SK-N-SH (cell line): ENCODE results near the gene QSOX2. TPM values are rescaled to one million over a fixed set of nuclear protein-coding genes. Genes with fewer than 3 reads are reported as not detected.

Experiments used
- CTCF ChIA-PET: fragments of 300-600, 350-600 bp; formaldehyde crosslinking; extraction: SDS; loops from one replicate; lab custom pipeline; 2021; lab: Yijun Ruan, JAX
- POLR2A ChIA-PET: fragments of 350-600 bp; sonication (Branson Sonifier 250); formaldehyde crosslinking; extraction: SDS; loops from one replicate; lab custom pipeline; 2020; ENCODE audit warnings: antibody characterized with exemption, inconsistent platforms; lab: Yijun Ruan, JAX
- DNase-seq: peaks from one replicate; pipeline ENCODE4 v3.0.0; 2012
- H2AFZ ChIP-seq: fragments of 200-600 bp; sonication (generic); 2 replicates; pipeline ENCODE4 v1.8.1; 2016; ENCODE audit warnings: antibody characterized with exemption, mild to moderate bottlenecking, low read depth
- H3F3A ChIP-seq: fragments of 200-600 bp; sonication (generic); replicated peaks from 2 replicates; pipeline ENCODE3; 2016; ENCODE audit warnings: antibody characterized with exemption, mild to moderate bottlenecking; ENCODE audit not compliant: insufficient read depth
- H3K27ac ChIP-seq, 2 experiments: fragments of 200-500 bp in 1 of 2; fragments of 200-600 bp in 1 of 2; sonication (Bioruptor generic) in 1 of 2; sonication (generic), shearing (Covaris generic) in 1 of 2; 2 replicates each; pipeline versions ENCODE4 v1.5.1 to v1.6.1; 2014 to 2016; ENCODE audit warnings: low read depth in 2 of 2, inconsistent platforms in 1 of 2, low read length in 1 of 2, mild to moderate bottlenecking in 1 of 2, mixed read lengths in 1 of 2
- H3K27me3 ChIP-seq: fragments of 200-600 bp; sonication (generic), shearing (Covaris generic); 2 replicates; pipeline ENCODE4 v1.6.1; 2016; ENCODE audit warnings: mixed run types; ENCODE audit not compliant: insufficient read depth
- H3K36me3 ChIP-seq, 2 experiments: fragments of 200-500 bp in 1 of 2; fragments of 200-600 bp in 1 of 2; sonication (Bioruptor generic) in 1 of 2; sonication (generic) in 1 of 2; replicated peaks in 1 of 2; 2 replicates each; pipeline versions ENCODE3 to v1.5.1; 2014 to 2016; ENCODE audit warnings: low read length in 1 of 2, mild to moderate bottlenecking in 1 of 2; ENCODE audit not compliant: insufficient read depth in 2 of 2, control insufficient read depth in 1 of 2
- H3K4me1 ChIP-seq, 2 experiments: fragments of 200-500 bp in 1 of 2; fragments of 200-600 bp in 1 of 2; sonication (Bioruptor generic) in 1 of 2; sonication (generic), shearing (Covaris generic) in 1 of 2; 2 replicates each; pipeline versions ENCODE4 v1.5.1 to v1.6.1; 2014 to 2016; ENCODE audit warnings: low read depth in 1 of 2, low read length in 1 of 2, mixed run types in 1 of 2; ENCODE audit not compliant: insufficient read depth in 2 of 2, control insufficient read depth in 1 of 2
- H3K4me2 ChIP-seq: fragments of 200-600 bp; sonication (generic), shearing (Covaris generic); 2 replicates; pipeline ENCODE4 v1.6.1; 2017; ENCODE audit warnings: mixed run types
- H3K4me3 ChIP-seq, 2 experiments: fragments of 200-500 bp in 1 of 2; fragments of 200-600 bp in 1 of 2; sonication (Bioruptor generic) in 1 of 2; sonication (generic), shearing (Covaris generic) in 1 of 2; 2 replicates each; pipeline versions ENCODE4 v1.5.1 to v1.8.1; 2014 to 2016; ENCODE audit warnings: low read depth in 2 of 2, inconsistent platforms in 1 of 2, low read length in 1 of 2, mild to moderate bottlenecking in 1 of 2, mixed read lengths in 1 of 2, moderate library complexity in 1 of 2
- H3K79me2 ChIP-seq: fragments of 200-600 bp; sonication (generic); 2 replicates; pipeline ENCODE4 v1.8.1; 2017; ENCODE audit warnings: mild to moderate bottlenecking; ENCODE audit not compliant: insufficient read depth
- H3K9ac ChIP-seq: fragments of 200-600 bp; sonication (generic); 2 replicates; pipeline ENCODE4 v1.6.1; 2017; ENCODE audit warnings: mixed run types
- H3K9me2 ChIP-seq: fragments of 200-600 bp; sonication (generic); 2 replicates; pipeline ENCODE4 v1.6.1; 2017; ENCODE audit warnings: mixed run types
- H3K9me3 ChIP-seq: fragments of 200-600 bp; sonication (generic); 2 replicates; pipeline ENCODE4 v1.6.1; 2017; ENCODE audit warnings: mixed run types, mild to moderate bottlenecking, moderate library complexity
- H4K20me1 ChIP-seq: fragments of 200-600 bp; sonication (generic); 2 replicates; pipeline ENCODE4 v1.6.1; 2017; ENCODE audit warnings: mild to moderate bottlenecking, mixed run types; ENCODE audit not compliant: insufficient read depth
- CHD2 ChIP-seq: fragments of 150-350 bp; IDR thresholded peaks from 2 replicates; pipeline ENCODE4 v1.6.1; 2018; ENCODE audit warnings: low read length; ENCODE audit not compliant: partially characterized antibody
- ELF1 ChIP-seq: IDR thresholded peaks from 2 replicates; pipeline ENCODE4 v1.4.0; 2012
- EP300 ChIP-seq, 2 experiments: IDR thresholded peaks; 2 replicates each; pipeline versions ENCODE4 v1.4.0 to v1.6.1; 2012; ENCODE audit warnings: borderline replicate concordance in 1 of 2, low read depth in 1 of 2, low read length in 1 of 2
- FOSL2 ChIP-seq: IDR thresholded peaks from 2 replicates; pipeline ENCODE4 v1.4.0; 2012; ENCODE audit warnings: low read depth, mild to moderate bottlenecking, moderate library complexity, borderline replicate concordance
- FOXJ3 ChIP-seq: sonication (generic); formaldehyde crosslinking; IDR thresholded peaks from 2 replicates; pipeline ENCODE4 v1.5.1; 2020; ENCODE audit warnings: mild to moderate bottlenecking, missing genetic modification reagents
- GABPA ChIP-seq: IDR thresholded peaks from 2 replicates; pipeline ENCODE4 v1.4.0; 2012; ENCODE audit warnings: low read depth, mild to moderate bottlenecking
- JUND ChIP-seq: IDR thresholded peaks from 2 replicates; pipeline ENCODE4 v1.4.0; 2012
- MEF2A ChIP-seq: IDR thresholded peaks from 2 replicates; pipeline ENCODE4 v1.4.0; 2012; ENCODE audit warnings: low read depth, borderline replicate concordance
- MXI1 ChIP-seq: IDR thresholded peaks from 2 replicates; pipeline ENCODE4 v1.6.1; 2012; ENCODE audit warnings: mild to moderate bottlenecking, low read depth, low read length, improper control_type of control experiment
- POLR2AphosphoS5 ChIP-seq: IDR thresholded peaks from 2 replicates; pipeline ENCODE4 v1.6.1; 2012; ENCODE audit warnings: low read depth, low read length
- RCOR1 ChIP-seq: fragments of 150-350 bp; IDR thresholded peaks from 2 replicates; pipeline ENCODE4 v1.6.1; 2017; ENCODE audit warnings: antibody characterized with exemption, low read length
- RFX5 ChIP-seq: IDR thresholded peaks from 2 replicates; pipeline ENCODE4 v1.6.1; 2012; ENCODE audit warnings: mild to moderate bottlenecking, improper control_type of control experiment, low read length
- SMC3 ChIP-seq: IDR thresholded peaks from 2 replicates; pipeline ENCODE4 v1.6.1; 2012; ENCODE audit warnings: low read depth, low read length, improper control_type of control experiment
- TAF1 ChIP-seq: IDR thresholded peaks from 2 replicates; pipeline ENCODE4 v1.6.1; 2012; ENCODE audit warnings: low read depth, mild to moderate bottlenecking, low read length, moderate library complexity, borderline replicate concordance
- TCF12 ChIP-seq: IDR thresholded peaks from 2 replicates; pipeline ENCODE4 v1.4.0; 2012
- YY1 ChIP-seq: IDR thresholded peaks from 2 replicates; pipeline ENCODE4 v1.4.0; 2012; ENCODE audit warnings: low read depth, mild to moderate bottlenecking
- WGBS: methylation state at CpG from one replicate; pipeline ENCODE4 v1.1.6; 2017; ENCODE audit warnings: low lambda C conversion rate; 5-methylcytosine and 5-hydroxymethylcytosine counted together
- polyA plus RNA-seq, 3 experiments: library from polyadenylated mRNA; depleted of rRNA; stranded (reverse); fragments of >200 nt; gene quantifications; 2 replicates each; pipeline ENCODE4 v1.2.3, GENCODE V29; 2012
- TF ChIP-seq, protein P1 (sequence below): IDR thresholded peaks from 2 replicates; pipeline ENCODE4 v1.6.1; 2012; ENCODE audit warnings: mild to moderate bottlenecking, low read depth, low read length, moderate library complexity
- TF ChIP-seq, protein P2 (sequence below): IDR thresholded peaks from 2 replicates; pipeline ENCODE4; 2012
- TF ChIP-seq, protein P3 (sequence below): IDR thresholded peaks from 2 replicates; pipeline ENCODE4 v1.4.0; 2012; ENCODE audit warnings: low read depth, borderline replicate concordance
- TF ChIP-seq, protein P4 (sequence below): IDR thresholded peaks from 2 replicates; pipeline ENCODE4 v1.4.0; 2012; ENCODE audit warnings: low read depth, borderline replicate concordance

QSOX2 gene
- polyA plus RNA-seq, 1 of the 3 experiments (the other 2 are of a cell fraction): 26.6 TPM

DNA sequence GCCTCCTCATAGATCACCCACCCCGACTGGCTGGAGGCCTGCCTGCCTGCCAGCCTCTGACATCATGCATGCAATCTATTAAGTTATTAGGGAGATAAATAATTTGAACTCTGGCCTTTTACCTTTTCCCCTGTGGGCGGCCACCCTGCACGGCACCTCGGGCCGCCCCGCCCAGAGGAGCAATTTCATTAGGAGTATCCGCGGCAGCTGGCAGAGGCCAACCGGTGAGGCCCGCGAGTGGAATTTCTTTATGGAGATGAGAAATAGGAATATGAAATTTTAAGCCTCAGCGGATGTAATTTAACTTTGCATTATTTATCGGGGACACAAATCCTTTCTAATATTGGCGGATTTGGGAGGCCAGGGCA lies 63.2 kb downstream of the QSOX2 start:
- Histone ChIP-seq H3K9me3 (no peaks in the 10 kb centered on the region), H3K9me2 (no peaks in the 10 kb centered on the region), H3K27me3 (peaks cover 93% of the 10 kb centered on the region), H3K27ac (no peak overlapping the region), H3F3A (no peaks in the 10 kb centered on the region), H2AFZ (no peak overlapping the region), H3K4me1 (peaks cover 0 to 6% of the 10 kb centered on the region in 2 experiments; a peak in 1 of 4 replicates), H3K79me2 (no peaks in the 10 kb centered on the region), H3K9ac (no peak overlapping the region), H4K20me1 (no peaks in the 10 kb centered on the region), H3K4me2 (no peak overlapping the region), H3K4me3 (no peak overlapping the region), H3K36me3 (no peaks in the 10 kb centered on the region)
- 14% methylated on average over 14 of the region's 14 CpGs for WGBS
- TF ChIP-seq YY1: no peak
- no peak for TF ChIP-seq RFX5
- TF ChIP-seq, protein P1, sequence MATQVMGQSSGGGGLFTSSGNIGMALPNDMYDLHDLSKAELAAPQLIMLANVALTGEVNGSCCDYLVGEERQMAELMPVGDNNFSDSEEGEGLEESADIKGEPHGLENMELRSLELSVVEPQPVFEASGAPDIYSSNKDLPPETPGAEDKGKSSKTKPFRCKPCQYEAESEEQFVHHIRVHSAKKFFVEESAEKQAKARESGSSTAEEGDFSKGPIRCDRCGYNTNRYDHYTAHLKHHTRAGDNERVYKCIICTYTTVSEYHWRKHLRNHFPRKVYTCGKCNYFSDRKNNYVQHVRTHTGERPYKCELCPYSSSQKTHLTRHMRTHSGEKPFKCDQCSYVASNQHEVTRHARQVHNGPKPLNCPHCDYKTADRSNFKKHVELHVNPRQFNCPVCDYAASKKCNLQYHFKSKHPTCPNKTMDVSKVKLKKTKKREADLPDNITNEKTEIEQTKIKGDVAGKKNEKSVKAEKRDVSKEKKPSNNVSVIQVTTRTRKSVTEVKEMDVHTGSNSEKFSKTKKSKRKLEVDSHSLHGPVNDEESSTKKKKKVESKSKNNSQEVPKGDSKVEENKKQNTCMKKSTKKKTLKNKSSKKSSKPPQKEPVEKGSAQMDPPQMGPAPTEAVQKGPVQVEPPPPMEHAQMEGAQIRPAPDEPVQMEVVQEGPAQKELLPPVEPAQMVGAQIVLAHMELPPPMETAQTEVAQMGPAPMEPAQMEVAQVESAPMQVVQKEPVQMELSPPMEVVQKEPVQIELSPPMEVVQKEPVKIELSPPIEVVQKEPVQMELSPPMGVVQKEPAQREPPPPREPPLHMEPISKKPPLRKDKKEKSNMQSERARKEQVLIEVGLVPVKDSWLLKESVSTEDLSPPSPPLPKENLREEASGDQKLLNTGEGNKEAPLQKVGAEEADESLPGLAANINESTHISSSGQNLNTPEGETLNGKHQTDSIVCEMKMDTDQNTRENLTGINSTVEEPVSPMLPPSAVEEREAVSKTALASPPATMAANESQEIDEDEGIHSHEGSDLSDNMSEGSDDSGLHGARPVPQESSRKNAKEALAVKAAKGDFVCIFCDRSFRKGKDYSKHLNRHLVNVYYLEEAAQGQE: no peak
- TF ChIP-seq FOXJ3 (CRISPR knock-in tag): no peak
- TF ChIP-seq ELF1: no peak
- no peak for TF ChIP-seq SMC3
- no peak for TF ChIP-seq JUND
- TF ChIP-seq, protein P2, sequence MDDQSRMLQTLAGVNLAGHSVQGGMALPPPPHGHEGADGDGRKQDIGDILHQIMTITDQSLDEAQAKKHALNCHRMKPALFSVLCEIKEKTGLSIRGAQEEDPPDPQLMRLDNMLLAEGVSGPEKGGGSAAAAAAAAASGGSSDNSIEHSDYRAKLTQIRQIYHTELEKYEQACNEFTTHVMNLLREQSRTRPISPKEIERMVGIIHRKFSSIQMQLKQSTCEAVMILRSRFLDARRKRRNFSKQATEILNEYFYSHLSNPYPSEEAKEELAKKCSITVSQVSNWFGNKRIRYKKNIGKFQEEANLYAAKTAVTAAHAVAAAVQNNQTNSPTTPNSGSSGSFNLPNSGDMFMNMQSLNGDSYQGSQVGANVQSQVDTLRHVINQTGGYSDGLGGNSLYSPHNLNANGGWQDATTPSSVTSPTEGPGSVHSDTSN: no peak
- TF ChIP-seq GABPA: no peak
- no peak for TF ChIP-seq MEF2A
- TF ChIP-seq MXI1: no peak
- TF ChIP-seq TAF1: no peak
- TF ChIP-seq FOSL2: no peak
- TF ChIP-seq, protein P3, sequence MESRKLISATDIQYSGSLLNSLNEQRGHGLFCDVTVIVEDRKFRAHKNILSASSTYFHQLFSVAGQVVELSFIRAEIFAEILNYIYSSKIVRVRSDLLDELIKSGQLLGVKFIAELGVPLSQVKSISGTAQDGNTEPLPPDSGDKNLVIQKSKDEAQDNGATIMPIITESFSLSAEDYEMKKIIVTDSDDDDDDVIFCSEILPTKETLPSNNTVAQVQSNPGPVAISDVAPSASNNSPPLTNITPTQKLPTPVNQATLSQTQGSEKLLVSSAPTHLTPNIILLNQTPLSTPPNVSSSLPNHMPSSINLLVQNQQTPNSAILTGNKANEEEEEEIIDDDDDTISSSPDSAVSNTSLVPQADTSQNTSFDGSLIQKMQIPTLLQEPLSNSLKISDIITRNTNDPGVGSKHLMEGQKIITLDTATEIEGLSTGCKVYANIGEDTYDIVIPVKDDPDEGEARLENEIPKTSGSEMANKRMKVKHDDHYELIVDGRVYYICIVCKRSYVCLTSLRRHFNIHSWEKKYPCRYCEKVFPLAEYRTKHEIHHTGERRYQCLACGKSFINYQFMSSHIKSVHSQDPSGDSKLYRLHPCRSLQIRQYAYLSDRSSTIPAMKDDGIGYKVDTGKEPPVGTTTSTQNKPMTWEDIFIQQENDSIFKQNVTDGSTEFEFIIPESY: no peak
- TF ChIP-seq RCOR1: no peak
- no peak for TF ChIP-seq POLR2AphosphoS5
- no peak for TF ChIP-seq TCF12
- no peak for TF ChIP-seq EP300 (IDR thresholded peaks at IDR 0.05; ENCODE audit: borderline replicate concordance in 1 of 2, low read depth in 1 of 2, low read length in 1 of 2)
- TF ChIP-seq, protein P4, sequence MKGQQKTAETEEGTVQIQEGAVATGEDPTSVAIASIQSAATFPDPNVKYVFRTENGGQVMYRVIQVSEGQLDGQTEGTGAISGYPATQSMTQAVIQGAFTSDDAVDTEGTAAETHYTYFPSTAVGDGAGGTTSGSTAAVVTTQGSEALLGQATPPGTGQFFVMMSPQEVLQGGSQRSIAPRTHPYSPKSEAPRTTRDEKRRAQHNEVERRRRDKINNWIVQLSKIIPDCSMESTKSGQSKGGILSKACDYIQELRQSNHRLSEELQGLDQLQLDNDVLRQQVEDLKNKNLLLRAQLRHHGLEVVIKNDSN: no peak
- no peak for TF ChIP-seq CHD2
- ChIA-PET POLR2A (no interaction called here), CTCF (interaction anchor here (6.9 kb wide), 1 partner anchor 12 kb away, joined by 69 read pairs; no protein-coding TSS in a partner anchor)
- no peak for DNase-seq
